Sigmoid colon (tissue), 4 donors: Measurements from ENCODE around the gene DHX35.

Source experiments
- CTCF ChIP-seq, 4 experiments: fragments of 450-650 bp in 3 of 4; fragments of 200-600 bp in 1 of 4; IDR thresholded peaks; one replicate each; pipeline ENCODE4 v1.5.1; 2016 to 2019; ENCODE audit warnings: antibody characterized with exemption in 4 of 4, mild to moderate bottlenecking in 3 of 4, moderate library complexity in 2 of 4
- EP300 ChIP-seq, 4 donors: sonication (generic); formaldehyde crosslinking; IDR thresholded peaks; one replicate each; pipeline ENCODE4 v1.6.1; 2017; ENCODE audit warnings: antibody characterized with exemption in 4 of 4
- POLR2A ChIP-seq, 2 donors: fragments of 450-650 bp; IDR thresholded peaks; one replicate each; pipeline ENCODE4 v1.6.1; 2016; ENCODE audit warnings: antibody characterized with exemption in 2 of 2, mild to moderate bottlenecking in 2 of 2, moderate library complexity in 2 of 2
- POLR2AphosphoS5 ChIP-seq, 4 donors: sonication (generic); formaldehyde crosslinking; IDR thresholded peaks; one replicate each; pipeline ENCODE4 v1.6.1; 2017; ENCODE audit warnings: antibody characterized with exemption in 4 of 4

DNA sequence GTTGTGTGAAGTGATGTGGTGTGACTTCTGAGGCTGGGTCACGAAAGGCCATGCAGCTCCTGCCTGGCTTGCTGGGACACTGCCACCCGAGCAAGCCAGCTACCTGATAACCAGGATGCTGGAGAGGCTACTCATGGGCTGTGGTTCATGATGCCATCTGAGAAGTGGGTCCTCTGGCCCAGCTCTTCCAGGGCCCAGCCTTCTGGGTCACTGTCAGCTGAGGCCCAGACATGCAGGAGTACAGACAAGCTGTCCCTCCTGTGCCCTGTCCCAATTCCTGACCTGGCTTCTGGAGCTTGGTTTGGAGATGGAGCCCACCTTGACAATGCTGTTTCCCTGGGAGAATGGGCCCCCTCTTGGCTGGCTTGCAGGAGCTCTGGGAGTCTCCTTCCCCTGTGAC is 87.0 kb downstream of the DHX35 start:
- TF ChIP-seq POLR2AphosphoS5 (IDR thresholded peaks at IDR 0.05) (no peak), CTCF (IDR thresholded peaks at IDR 0.05) (no peak), POLR2A (IDR thresholded peaks at IDR 0.05) (no peak), EP300 (IDR thresholded peaks at IDR 0.05) (no peak)
